WERI-Rb-1 (cell line): ENCODE data around the gene NECTIN3.

Experiments
- DNase-seq: peaks from one replicate; pipeline ENCODE4 v3.0.0-alpha.2; 2020
- H3K27ac ChIP-seq: fragments of 250-450 bp; sonication (Bioruptor Pico); 2 replicates; pipeline ENCODE4 v1.5.1; 2020; ENCODE audit warnings: mild to moderate bottlenecking, moderate library complexity
- H3K27me3 ChIP-seq: fragments of 250-450 bp; sonication (Bioruptor Pico); 2 replicates; pipeline ENCODE4 v1.5.1; 2021; ENCODE audit warnings: mild to moderate bottlenecking, low read depth, moderate library complexity; ENCODE audit not compliant: insufficient read depth, severe bottlenecking
- H3K36me3 ChIP-seq: fragments of 250-450 bp; sonication (Bioruptor Pico); 2 replicates; pipeline ENCODE4 v1.5.1; 2020; ENCODE audit warnings: mild to moderate bottlenecking, moderate library complexity
- H3K4me3 ChIP-seq: 2 replicates; pipeline ENCODE4 v1.5.1; 2011; ENCODE audit warnings: low read depth, mild to moderate bottlenecking, control low read depth, low read length
- H3K9me3 ChIP-seq: fragments of 250-450 bp; sonication (Bioruptor Pico); 2 replicates; pipeline ENCODE4 v1.5.1; 2021; ENCODE audit warnings: mild to moderate bottlenecking, moderate library complexity; ENCODE audit not compliant: severe bottlenecking
- TF ChIP-seq, protein P1 (sequence below): IDR thresholded peaks from 2 replicates; pipeline ENCODE4 v1.5.1; 2011; ENCODE audit warnings: low read depth, mild to moderate bottlenecking, control low read depth, inconsistent platforms, low read length

Gene NECTIN3

DNA sequence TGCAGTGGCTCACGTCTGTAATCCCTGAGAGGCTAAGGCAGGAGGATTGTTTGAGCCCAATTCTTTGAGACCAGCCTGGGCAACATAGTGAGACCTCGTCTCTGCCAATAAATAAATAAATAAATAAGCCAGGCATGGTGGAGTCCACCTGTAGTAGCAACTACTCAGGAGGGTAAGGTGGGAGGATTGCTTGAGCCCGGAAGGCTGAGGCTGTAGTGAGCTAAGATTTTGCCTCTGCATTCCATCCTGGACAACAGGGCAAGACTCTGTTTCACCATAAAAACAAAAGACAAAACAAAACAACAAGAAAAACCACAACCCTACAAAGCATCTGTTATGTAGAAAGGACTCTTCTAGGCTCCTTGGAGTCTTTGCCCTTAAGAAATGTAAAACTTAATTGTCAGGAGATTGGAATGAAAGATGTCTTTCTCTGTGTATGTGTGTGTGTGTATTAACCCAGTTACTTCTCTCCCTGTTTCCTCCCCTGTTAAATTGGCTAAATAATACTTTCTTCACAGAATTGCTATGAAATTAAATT, 9.5 kb downstream of the NECTIN3 start:
- Histone ChIP-seq H3K9me3 (no peaks in the 10 kb centered on the region), H3K27ac (no peak overlapping the region), H3K27me3 (no peaks in the 10 kb centered on the region), H3K36me3 (no peaks in the 10 kb centered on the region), H3K4me3 (no peak overlapping the region)
- TF ChIP-seq, protein P1, sequence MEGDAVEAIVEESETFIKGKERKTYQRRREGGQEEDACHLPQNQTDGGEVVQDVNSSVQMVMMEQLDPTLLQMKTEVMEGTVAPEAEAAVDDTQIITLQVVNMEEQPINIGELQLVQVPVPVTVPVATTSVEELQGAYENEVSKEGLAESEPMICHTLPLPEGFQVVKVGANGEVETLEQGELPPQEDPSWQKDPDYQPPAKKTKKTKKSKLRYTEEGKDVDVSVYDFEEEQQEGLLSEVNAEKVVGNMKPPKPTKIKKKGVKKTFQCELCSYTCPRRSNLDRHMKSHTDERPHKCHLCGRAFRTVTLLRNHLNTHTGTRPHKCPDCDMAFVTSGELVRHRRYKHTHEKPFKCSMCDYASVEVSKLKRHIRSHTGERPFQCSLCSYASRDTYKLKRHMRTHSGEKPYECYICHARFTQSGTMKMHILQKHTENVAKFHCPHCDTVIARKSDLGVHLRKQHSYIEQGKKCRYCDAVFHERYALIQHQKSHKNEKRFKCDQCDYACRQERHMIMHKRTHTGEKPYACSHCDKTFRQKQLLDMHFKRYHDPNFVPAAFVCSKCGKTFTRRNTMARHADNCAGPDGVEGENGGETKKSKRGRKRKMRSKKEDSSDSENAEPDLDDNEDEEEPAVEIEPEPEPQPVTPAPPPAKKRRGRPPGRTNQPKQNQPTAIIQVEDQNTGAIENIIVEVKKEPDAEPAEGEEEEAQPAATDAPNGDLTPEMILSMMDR = no peak
- no peak for DNase-seq

DNA sequence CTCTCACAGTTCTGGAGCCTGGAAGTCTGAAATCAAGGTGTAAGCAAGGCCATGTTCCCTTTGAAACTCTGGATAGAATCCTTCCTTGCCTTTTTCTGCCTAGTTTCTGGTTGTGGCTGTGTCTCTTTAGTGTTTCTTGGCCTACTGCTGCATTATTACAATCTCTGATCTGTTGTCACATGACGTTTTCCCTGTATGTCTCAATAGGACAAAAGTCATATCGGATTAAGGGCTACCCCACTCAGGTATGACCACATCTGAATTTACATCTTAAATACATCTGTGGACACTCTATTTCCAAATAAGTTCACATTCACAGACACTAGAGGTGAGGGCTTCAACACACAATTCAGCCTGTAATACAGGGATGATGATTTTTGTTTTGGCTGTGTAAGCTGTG, 13.3 kb downstream of the NECTIN3 start:
- H3K27me3 ChIP-seq = no peaks in the 10 kb centered on the region
- no peaks in the 10 kb centered on the region for H3K9me3 ChIP-seq
- no peak overlapping the region for H3K27ac ChIP-seq
- H3K36me3 ChIP-seq = no peaks in the 10 kb centered on the region
- H3K4me3 ChIP-seq = no peak overlapping the region
- TF ChIP-seq, protein P1 = no peak
- no peak for DNase-seq

DNA sequence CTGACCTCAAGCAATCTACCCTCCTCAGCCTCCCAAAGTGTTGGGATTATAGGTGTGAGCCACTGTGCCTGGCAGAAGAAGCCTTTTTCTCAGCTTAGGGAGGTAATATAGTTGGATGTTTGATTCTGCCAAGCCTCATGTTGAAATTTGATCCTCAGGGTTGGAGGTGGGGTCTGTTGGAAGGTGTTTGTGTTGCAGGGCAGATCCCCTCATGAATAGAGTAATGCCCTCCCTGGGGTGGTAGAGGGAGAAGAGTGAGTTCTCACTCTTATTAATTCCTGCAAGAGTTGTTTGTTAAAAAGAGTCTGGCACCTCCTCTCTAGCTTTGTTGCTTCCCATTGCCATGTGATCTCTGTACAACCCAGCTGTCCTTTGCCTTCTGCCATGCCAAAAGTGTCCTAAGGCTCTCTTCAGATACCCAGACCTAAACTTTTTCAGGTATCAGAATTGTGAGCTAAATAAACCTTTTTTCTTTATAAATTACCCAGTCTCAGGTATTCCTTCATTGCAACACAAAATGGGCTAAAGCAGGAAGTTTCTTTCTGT, 16.4 kb downstream of the NECTIN3 start:
- no peaks in the 10 kb centered on the region for H3K36me3 ChIP-seq
- no peak overlapping the region for H3K4me3 ChIP-seq
- TF ChIP-seq, protein P1 = no peak
- DNase-seq = no peak
- H3K27ac ChIP-seq = no peak overlapping the region
- no peaks in the 10 kb centered on the region for H3K9me3 ChIP-seq
- H3K27me3 ChIP-seq = no peaks in the 10 kb centered on the region

DNA sequence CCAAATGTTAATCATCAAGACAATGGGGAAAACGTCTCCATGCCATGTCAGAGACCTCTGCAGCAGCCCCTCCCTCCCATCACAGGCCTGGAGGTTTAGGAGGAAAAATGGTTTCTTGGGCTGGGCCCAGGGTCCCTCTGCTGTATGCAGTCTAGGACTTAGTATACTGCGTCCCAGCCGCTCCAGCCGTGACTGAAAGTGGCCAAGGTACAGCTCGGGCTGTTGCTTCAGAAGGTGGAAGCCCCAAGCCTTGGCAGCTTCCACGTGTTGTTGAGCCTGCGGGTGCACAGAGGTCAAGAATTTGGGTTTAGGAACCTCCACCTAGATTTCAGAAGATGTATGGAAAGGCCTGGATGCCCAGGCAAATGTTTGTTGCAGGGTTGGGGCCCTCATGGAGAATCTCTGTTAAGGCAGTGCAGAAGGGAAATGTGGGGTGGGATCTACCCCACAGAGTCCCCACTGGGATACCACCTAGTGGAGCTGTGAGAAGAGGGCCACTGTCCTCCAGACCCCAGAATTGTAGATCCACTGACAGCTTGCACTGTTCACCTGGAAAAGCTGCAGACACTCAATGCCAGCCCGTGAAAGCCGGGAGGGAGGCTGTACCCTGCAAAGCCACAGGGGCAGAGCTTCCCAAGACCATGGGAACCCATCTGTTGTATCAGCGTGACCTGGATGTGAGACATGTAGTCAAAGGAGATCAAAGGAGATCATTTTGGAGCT, 25.0 kb downstream of the NECTIN3 start:
- Histone ChIP-seq H3K9me3 (peaks cover 3% of the 10 kb centered on the region), H3K36me3 (no peaks in the 10 kb centered on the region), H3K4me3 (no peak overlapping the region), H3K27ac (no peak overlapping the region), H3K27me3 (no peaks in the 10 kb centered on the region)
- TF ChIP-seq, protein P1 = no peak
- no peak for DNase-seq

DNA sequence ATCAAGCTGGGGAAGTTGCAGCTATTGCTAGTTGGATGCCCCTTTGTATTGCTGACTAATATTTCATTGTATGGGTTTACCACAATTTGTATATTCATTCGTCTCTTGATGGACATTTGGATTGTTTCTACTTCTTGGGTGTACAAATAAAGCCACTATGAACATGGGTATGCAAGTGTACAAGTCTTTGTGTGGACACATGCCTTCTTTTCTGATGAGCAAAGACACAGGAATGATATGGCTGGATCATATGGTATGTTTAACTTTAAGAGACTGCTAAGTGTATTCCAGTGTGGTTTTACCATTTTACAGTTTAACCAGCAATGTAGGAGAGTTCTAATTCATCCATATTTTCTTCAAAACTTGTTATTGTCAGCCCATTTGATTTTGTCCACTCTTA, 32.2 kb downstream of the NECTIN3 start:
- Histone ChIP-seq H3K4me3 (no peak overlapping the region), H3K9me3 (no peaks in the 10 kb centered on the region), H3K36me3 (no peaks in the 10 kb centered on the region), H3K27ac (no peak overlapping the region), H3K27me3 (no peaks in the 10 kb centered on the region)
- DNase-seq = no peak
- TF ChIP-seq, protein P1 = no peak
